HT-29 (cell line): ENCODE results near the gene MUS81. TPM values are rescaled to one million over a fixed set of nuclear protein-coding genes. Genes with fewer than 3 reads are reported as not detected.
A peak's percentile ranks its signal among the peaks of the same experiment; 100 is the strongest.

Experiments used
- DNase-seq: peaks from one replicate; pipeline ENCODE4 v3.0.0-alpha.2; 2015; ENCODE audit warnings: low spot score
- total RNA-seq: library from RNA; depleted of rRNA; stranded (reverse); fragments of >200 nt; shearing (Covaris generic); gene quantifications from 2 replicates; pipeline ENCODE4 v1.2.3, GENCODE V29; 2014; rRNA removed

The MUS81 gene
- total RNA-seq, 1 experiment from 2014 or later: 143 TPM

DNA sequence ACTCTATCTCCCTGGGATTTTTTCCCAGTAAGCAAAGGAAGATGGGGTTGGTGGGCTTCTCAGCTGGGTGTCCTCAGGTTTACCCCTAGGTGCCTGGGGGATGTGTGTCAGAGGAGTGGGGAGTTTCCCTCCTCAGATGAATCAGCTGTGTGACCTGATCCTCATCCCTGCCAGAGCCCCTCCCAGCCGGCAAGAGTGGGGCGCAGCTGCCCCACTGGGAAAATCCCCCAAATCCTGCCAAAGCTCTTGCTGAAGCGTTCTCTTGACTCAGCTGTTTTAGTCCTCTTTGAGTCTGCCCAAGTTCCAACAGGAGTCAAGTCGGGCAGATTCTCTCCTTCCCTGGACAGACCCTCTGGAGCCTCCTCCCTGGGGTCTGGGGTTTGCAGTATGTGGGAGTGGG, 52.6 kb downstream of the MUS81 start:
- no peak for DNase-seq

DNA sequence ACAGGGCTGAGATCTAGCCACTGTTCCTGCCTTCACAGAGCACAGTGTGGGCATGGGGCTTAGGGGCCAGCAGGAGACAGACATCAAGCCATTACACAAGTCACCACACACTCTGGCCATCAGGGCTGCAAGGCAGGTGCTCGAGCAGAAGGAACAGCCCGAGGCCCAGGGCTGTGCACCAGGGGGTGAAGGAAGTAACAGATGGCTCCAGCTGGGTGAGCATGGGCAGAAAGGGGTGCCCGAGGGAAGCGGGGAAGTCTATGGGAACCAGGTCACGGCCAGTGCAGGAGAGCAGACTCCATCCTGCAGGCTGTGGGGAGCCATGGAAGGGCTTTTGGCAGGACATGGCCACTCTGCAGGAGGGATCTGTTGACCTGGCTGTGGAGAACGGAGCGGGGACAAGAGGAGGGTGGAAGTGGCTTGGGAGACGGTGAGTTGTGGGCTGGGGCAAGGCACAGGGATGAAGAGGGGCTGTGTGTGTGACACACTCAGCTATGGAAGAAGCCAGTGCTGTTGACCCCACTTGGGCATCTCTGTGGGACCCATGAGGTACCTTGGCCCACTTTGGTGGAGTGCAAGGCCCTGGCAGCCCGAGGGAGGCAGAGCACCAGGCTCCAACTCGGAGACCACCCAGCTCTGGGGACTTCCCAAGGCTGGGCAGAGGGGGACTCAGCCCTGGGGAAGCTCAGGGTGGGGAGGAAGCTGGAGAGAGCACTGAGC, 55.0 kb downstream of the MUS81 start:
- DNase-seq: no peak

- DNase-seq: peak; percentile 82
Measured at GRCh38 chr11:65915821-65916251, 55.6 kb downstream of the MUS81 start.

Other genes starting within 250 kb of the MUS81 start
- gene MAP3K11, start 246.2 kb upstream of the MUS81 start, total RNA-seq: 129 and 134 TPM in 2 replicates
- gene PCNX3, start 244.7 kb upstream of the MUS81 start, total RNA-seq: 87.6 and 102 TPM in 2 replicates
- gene SIPA1, start 222.3 kb upstream of the MUS81 start, total RNA-seq: 79.1 and 95.3 TPM in 2 replicates
- 87.3 and 112 TPM in 2 replicates for gene RELA, start 197.5 kb upstream of the MUS81 start, total RNA-seq
- gene KAT5, start 148.2 kb upstream of the MUS81 start, total RNA-seq: 106 and 112 TPM in 2 replicates
- gene RNASEH2C, start 139.6 kb upstream of the MUS81 start, total RNA-seq: 47.3 and 71.2 TPM in 2 replicates
- 18.2 and 20.2 TPM in 2 replicates for gene AP5B1, start 79.5 kb upstream of the MUS81 start, total RNA-seq
- 42.2 and 42.8 TPM in 2 replicates for gene OVOL1, start 73.4 kb upstream of the MUS81 start, total RNA-seq
- gene SNX32, start 26.5 kb upstream of the MUS81 start, total RNA-seq: not detected in 2 replicates
- gene CFL1, start 2.3 kb upstream of the MUS81 start, total RNA-seq: 2,410 and 2,611 TPM in 2 replicates
- 1.2 and 1.6 TPM in 2 replicates for gene EFEMP2, start 12.4 kb downstream of the MUS81 start, total RNA-seq
- not detected in 2 replicates for gene CTSW, start 19.4 kb downstream of the MUS81 start, total RNA-seq
- gene FIBP, start 28.0 kb downstream of the MUS81 start, total RNA-seq: 302 and 303 TPM in 2 replicates
- 148 and 155 TPM in 2 replicates for gene CCDC85B, start 30.2 kb downstream of the MUS81 start, total RNA-seq
- gene FOSL1, start 40.0 kb downstream of the MUS81 start, total RNA-seq: 123 and 140 TPM in 2 replicates
- gene C11orf68, start 58.6 kb downstream of the MUS81 start, total RNA-seq: 21.7 and 24.5 TPM in 2 replicates
- gene DRAP1, start 59.0 kb downstream of the MUS81 start, total RNA-seq: 208 and 228 TPM in 2 replicates
- gene TSGA10IP, start 85.0 kb downstream of the MUS81 start, total RNA-seq: not detected in 2 replicates
- gene SART1, start 101.3 kb downstream of the MUS81 start, total RNA-seq: 86.1 and 106 TPM in 2 replicates
- gene EIF1AD, start 141.7 kb downstream of the MUS81 start, total RNA-seq: 36.9 and 44.7 TPM in 2 replicates
- 84.3 and 86.3 TPM in 2 replicates for gene BANF1, start 142.1 kb downstream of the MUS81 start, total RNA-seq
- 23.0 and 27.2 TPM in 2 replicates for gene CST6, start 151.6 kb downstream of the MUS81 start, total RNA-seq
- gene CATSPER1, start 166.0 kb downstream of the MUS81 start, total RNA-seq: 0.13 and 0.44 TPM in 2 replicates
- not detected in 2 replicates for gene GAL3ST3, start 188.7 kb downstream of the MUS81 start, total RNA-seq
- 209 and 210 TPM in 2 replicates for gene SF3B2, start 191.9 kb downstream of the MUS81 start, total RNA-seq
- gene PACS1, start 209.8 kb downstream of the MUS81 start, total RNA-seq: 13.8 and 23.1 TPM in 2 replicates